Measurements from ENCODE around the gene ASXL1. TPM values are rescaled to one million over a fixed set of nuclear protein-coding genes. Genes with fewer than 3 reads are reported as not detected.

Gene ASXL1
- total and polyA plus RNA-seq, 9 of the 15 experiments (the other 6 are each of a cell fraction or from before 2014, with no cell fraction given) = 6.5 to 65.3 (median 32.3) TPM

GRCh38 chr20:32333988-32334885 lies 23.9 kb upstream of the ASXL1 start (continued):
- TF ChIP-seq GTF3C2 (IDR thresholded peaks at IDR 0.05; ENCODE audit: borderline replicate concordance, extremely low read depth, insufficient read length) (no peak), CBFA2T2 (conservative IDR thresholded peaks at IDR 0.05) (peak; percentile 57), ZNF311 (CRISPR knock-in tag; IDR thresholded peaks at IDR 0.05) (no peak), RCOR1 (IDR thresholded peaks at IDR 0.05; ENCODE audit: borderline replicate concordance in 1 of 2, low read depth in 2 of 2, low read length in 2 of 2) (peak in 1 of 2 experiments; percentile 68; a peak in 2 of 4 replicates), ZNF347 (CRISPR knock-in tag; IDR thresholded peaks at IDR 0.05; ENCODE audit: low read depth) (no peak), MYNN (IDR thresholded peaks at IDR 0.05) (no peak), MYNN (CRISPR knock-in tag; IDR thresholded peaks at IDR 0.05) (no peak), POLR2A (conservative IDR thresholded peaks at IDR 0.05) (no peak), ETS2 (tag; IDR thresholded peaks at IDR 0.05; ENCODE audit: borderline replicate concordance, poor library complexity, severe bottlenecking) (no peak), PCBP2 (IDR thresholded peaks at IDR 0.05; ENCODE audit: low read depth, low read length, poor library complexity, severe bottlenecking) (no peak), FOXK2 (conservative IDR thresholded peaks at IDR 0.05 in 1 of 2, IDR thresholded peaks at IDR 0.05 in 1 of 2; ENCODE audit: low read depth in 2 of 2) (0 out of 4 replicates have a peak, but pooled peaks of 1 of the 2 experiments have one; percentile 10), ZKSCAN1 (IDR thresholded peaks at IDR 0.05; ENCODE audit: low read depth, low read length) (no peak), ARID1B (IDR thresholded peaks at IDR 0.05) (peak; percentile 76), ZNF592 (IDR thresholded peaks at IDR 0.05) (0 out of 2 replicates have a peak, but pooled peaks have one; percentile 50), RAD51 (IDR thresholded peaks at IDR 0.05; ENCODE audit: borderline replicate concordance, low read depth) (no peak), ETV6 (IDR thresholded peaks at IDR 0.05; ENCODE audit: borderline replicate concordance in 1 of 2, low read depth in 2 of 2, low read length in 1 of 2) (no peak), ETV6 (CRISPR knock-in tag; IDR thresholded peaks at IDR 0.05; ENCODE audit: borderline replicate concordance) (no peak), NEUROD1 (IDR thresholded peaks at IDR 0.05; ENCODE audit: borderline replicate concordance, low read depth, low read length, partially characterized antibody) (no peak), ZNF143 (CRISPR knock-in tag; IDR thresholded peaks at IDR 0.05) (no peak), PHTF2 (CRISPR knock-in tag; IDR thresholded peaks at IDR 0.05) (no peak), ZNF354B (CRISPR knock-in tag; IDR thresholded peaks at IDR 0.05) (no peak), NR2F6 (CRISPR knock-in tag; IDR thresholded peaks at IDR 0.05) (no peak)
